Adrenal gland (tissue), 5 donors: ENCODE measurements around the gene ZMIZ2.

Experiments used
- CTCF ChIP-seq, 6 experiments: fragments of 450-650 bp in 4 of 6; fragments of 200-600 bp in 2 of 6; sonication (generic) in 1 of 6; IDR thresholded peaks; 1 replicate in 5 of 6; 2 replicates in 1 of 6; pipeline versions ENCODE4 v1.5.1 to v1.8.0; 2016 to 2021; ENCODE audit warnings: antibody characterized with exemption in 6 of 6, mild to moderate bottlenecking in 2 of 6, moderate library complexity in 1 of 6
- POLR2A ChIP-seq, 2 donors: fragments of 450-650 bp; IDR thresholded peaks; one replicate each; pipeline ENCODE4 v1.6.1; 2017; ENCODE audit warnings: antibody characterized with exemption in 2 of 2, mild to moderate bottlenecking in 2 of 2, moderate library complexity in 1 of 2
- donor health status: DM: no; HTN: no; CAD: no.

DNA sequence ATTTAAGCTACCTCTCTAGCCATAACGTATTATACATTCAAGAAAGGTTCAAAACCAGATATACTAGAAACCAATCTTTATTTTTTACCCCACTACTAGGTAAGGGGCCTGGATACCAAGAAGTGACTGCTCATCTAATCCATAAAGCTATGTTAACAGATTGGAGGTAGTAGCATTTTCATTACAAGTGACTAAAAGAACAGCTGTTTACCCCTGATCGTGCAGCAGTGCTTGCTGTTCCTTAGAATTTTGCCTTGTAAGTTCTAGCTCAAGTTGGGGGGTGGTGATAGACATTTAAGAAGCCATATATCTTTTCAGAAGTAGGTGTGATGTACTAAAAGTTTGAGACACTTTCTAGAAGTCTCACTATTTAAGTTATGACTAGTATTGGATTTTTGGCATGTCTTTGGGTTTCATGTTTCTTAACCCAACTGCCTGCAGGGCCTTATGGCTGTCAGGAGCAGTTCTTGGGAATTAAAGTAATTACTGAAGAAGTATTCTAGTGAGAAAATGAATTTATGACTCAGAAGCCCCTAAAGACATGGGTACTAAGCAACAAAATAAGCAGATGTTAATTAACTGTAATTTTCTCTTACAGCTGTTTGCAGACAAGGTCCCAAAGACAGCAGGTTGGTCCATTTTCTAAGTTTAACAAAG is 50.1 kb downstream of the ZMIZ2 start:
- no peak for TF ChIP-seq CTCF (IDR thresholded peaks at IDR 0.05)
- no peak for TF ChIP-seq POLR2A (IDR thresholded peaks at IDR 0.05)
